ENCODE measurements around the gene CSNK1D. TPM values are rescaled to one million over a fixed set of nuclear protein-coding genes. Genes with fewer than 3 reads are reported as not detected.
A peak's percentile ranks its signal among the peaks of the same experiment; 100 is the strongest.

The CSNK1D gene
- total RNA-seq, 1 experiment from 2014 or later = 234 TPM

DNA sequence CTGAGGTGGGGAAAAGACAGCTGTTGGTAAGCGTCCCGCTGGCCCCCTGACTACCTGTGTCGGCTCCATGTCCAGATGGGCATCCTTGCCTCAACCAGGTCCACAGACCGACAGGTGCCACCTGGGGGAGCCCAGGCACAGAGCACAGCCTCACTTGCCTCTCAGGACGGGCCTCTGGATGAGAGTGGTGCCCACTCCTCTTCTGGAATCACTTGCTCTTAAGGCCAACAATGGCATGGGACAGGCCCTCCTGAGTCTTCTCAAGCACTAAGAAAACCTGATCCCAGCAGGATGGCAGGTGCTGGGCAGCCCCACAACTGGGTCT is 27.5 kb downstream of the CSNK1D start:
- Histone ChIP-seq H3K9me3 (ENCODE audit: control insufficient read depth, insufficient read depth, low read depth, low read length) (no peaks in the 10 kb centered on the region), H3K27ac (ENCODE audit: low read length) (peak overlapping the region; percentile 86), H3K4me1 (ENCODE audit: control insufficient read depth, insufficient read depth, low read length) (peaks cover 63% of the 10 kb centered on the region), H3K4me3 (ENCODE audit: low read depth in 2 of 2, low read length in 2 of 2) (no peak overlapping the region), H3K27me3 (ENCODE audit: control insufficient read depth, insufficient read depth, low read length) (no peaks in the 10 kb centered on the region), H3K36me3 (ENCODE audit: control insufficient read depth, insufficient read depth, low read length) (peaks cover 4% of the 10 kb centered on the region; the same call in 1 of the 2 replicates)
- POLR2A ChIA-PET = no interaction called here
- in situ Hi-C loops (cut with HindIII; ENCODE audit: low pct_unique_long_range_greater_than_20kb, low sequenced_read_pairs) (no loop called here), intact Hi-C loops (cut with micrococcal nuclease; ENCODE audit: unreplicated experiment) (no loop called here)
- TF ChIP-seq POLR2AphosphoS5 (IDR thresholded peaks at IDR 0.05; ENCODE audit: low read depth, low read length) (no peak), TCF7L2 (IDR thresholded peaks at IDR 0.05; ENCODE audit: low read depth, low read length) (no peak), SIN3A (IDR thresholded peaks at IDR 0.05; ENCODE audit: borderline replicate concordance, insufficient read depth, low read depth, low read length) (no peak)
- TF ChIP-seq, protein P1, sequence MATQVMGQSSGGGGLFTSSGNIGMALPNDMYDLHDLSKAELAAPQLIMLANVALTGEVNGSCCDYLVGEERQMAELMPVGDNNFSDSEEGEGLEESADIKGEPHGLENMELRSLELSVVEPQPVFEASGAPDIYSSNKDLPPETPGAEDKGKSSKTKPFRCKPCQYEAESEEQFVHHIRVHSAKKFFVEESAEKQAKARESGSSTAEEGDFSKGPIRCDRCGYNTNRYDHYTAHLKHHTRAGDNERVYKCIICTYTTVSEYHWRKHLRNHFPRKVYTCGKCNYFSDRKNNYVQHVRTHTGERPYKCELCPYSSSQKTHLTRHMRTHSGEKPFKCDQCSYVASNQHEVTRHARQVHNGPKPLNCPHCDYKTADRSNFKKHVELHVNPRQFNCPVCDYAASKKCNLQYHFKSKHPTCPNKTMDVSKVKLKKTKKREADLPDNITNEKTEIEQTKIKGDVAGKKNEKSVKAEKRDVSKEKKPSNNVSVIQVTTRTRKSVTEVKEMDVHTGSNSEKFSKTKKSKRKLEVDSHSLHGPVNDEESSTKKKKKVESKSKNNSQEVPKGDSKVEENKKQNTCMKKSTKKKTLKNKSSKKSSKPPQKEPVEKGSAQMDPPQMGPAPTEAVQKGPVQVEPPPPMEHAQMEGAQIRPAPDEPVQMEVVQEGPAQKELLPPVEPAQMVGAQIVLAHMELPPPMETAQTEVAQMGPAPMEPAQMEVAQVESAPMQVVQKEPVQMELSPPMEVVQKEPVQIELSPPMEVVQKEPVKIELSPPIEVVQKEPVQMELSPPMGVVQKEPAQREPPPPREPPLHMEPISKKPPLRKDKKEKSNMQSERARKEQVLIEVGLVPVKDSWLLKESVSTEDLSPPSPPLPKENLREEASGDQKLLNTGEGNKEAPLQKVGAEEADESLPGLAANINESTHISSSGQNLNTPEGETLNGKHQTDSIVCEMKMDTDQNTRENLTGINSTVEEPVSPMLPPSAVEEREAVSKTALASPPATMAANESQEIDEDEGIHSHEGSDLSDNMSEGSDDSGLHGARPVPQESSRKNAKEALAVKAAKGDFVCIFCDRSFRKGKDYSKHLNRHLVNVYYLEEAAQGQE (IDR thresholded peaks at IDR 0.05; ENCODE audit: insufficient read depth in 1 of 2, low read depth in 2 of 2, low read length in 1 of 2) = no peak
- TF ChIP-seq, protein P2, sequence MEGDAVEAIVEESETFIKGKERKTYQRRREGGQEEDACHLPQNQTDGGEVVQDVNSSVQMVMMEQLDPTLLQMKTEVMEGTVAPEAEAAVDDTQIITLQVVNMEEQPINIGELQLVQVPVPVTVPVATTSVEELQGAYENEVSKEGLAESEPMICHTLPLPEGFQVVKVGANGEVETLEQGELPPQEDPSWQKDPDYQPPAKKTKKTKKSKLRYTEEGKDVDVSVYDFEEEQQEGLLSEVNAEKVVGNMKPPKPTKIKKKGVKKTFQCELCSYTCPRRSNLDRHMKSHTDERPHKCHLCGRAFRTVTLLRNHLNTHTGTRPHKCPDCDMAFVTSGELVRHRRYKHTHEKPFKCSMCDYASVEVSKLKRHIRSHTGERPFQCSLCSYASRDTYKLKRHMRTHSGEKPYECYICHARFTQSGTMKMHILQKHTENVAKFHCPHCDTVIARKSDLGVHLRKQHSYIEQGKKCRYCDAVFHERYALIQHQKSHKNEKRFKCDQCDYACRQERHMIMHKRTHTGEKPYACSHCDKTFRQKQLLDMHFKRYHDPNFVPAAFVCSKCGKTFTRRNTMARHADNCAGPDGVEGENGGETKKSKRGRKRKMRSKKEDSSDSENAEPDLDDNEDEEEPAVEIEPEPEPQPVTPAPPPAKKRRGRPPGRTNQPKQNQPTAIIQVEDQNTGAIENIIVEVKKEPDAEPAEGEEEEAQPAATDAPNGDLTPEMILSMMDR (IDR thresholded peaks at IDR 0.05) = no peak
- ATAC-seq (no peak), DNase-seq (ENCODE audit: low read depth, low spot score) (no peak)
- CTCF ChIA-PET = no interaction called here
- no TSS peak for BruUV-seq (replicated peaks)

DNA sequence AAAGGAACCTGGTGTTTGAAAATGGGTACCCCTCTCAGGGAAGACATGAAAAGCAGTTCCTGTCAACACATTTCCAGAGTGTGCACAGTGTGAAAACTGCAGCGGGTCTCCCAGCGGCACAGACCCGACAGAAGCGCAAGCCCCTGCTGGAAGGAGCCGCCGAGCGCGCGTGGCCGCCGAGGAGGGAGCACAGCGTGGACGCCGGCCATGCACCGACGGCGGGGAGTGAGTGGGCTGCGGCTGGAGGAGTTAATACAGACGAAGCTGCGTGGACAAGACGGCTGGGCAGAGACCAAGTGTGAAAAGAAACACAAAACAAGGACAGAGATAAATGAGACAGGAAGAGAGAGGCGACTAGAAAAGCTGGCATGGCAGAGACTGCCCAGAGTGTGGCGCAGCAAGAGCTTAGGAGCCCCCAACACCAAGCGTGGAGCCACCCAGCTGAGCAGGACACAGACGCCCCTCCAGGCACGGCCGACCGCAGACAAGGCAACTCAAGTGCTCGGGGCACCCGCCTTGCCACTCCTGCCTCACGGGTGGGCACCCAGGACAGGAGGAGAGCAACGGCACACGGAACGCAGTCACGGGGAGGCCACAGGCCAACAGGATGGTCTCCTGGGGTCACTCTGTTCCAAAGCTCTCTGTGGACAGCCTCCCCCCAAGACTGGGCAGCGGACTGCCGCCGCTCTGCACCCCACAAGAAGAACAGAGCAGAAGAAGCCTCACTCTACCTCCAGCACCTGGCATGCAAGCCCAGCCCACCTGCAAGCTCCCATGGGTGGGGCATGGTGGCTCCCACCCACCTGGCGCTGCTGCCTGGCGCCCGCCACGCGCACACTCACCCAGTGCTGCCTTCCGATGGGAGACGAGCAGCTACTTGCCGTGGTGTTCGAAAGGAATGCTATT is 28.1 kb downstream of the CSNK1D start:
- ChIA-PET POLR2A (interaction anchor here (0.6 kb wide), 1 partner anchor 96 kb away, joined by 17 read pairs; no protein-coding TSS in a partner anchor), CTCF (no interaction called here)
- in situ Hi-C loops (cut with HindIII; ENCODE audit: low pct_unique_long_range_greater_than_20kb, low sequenced_read_pairs) = no loop called here
- DNase-seq (ENCODE audit: low read depth, low spot score) (no peak), ATAC-seq (no peak)
- BruUV-seq (replicated peaks) = no TSS peak
- H3K27ac ChIP-seq (ENCODE audit: low read length) = peak overlapping the region; percentile 95; the same call in 1 of the 2 replicates
- no peaks in the 10 kb centered on the region for H3K27me3 ChIP-seq (ENCODE audit: control insufficient read depth, insufficient read depth, low read length)
- H3K36me3 ChIP-seq (ENCODE audit: control insufficient read depth, insufficient read depth, low read length) = no peaks in the 10 kb centered on the region; the same call in 1 of the 2 replicates
- no peak overlapping the region for H3K4me3 ChIP-seq (ENCODE audit: low read depth in 2 of 2, low read length in 2 of 2)
- H3K9me3 ChIP-seq (ENCODE audit: control insufficient read depth, insufficient read depth, low read depth, low read length) = no peaks in the 10 kb centered on the region
- TF ChIP-seq, protein P1 (IDR thresholded peaks at IDR 0.05; ENCODE audit: insufficient read depth in 1 of 2, low read depth in 2 of 2, low read length in 1 of 2) = no peak
- TF ChIP-seq SIN3A (IDR thresholded peaks at IDR 0.05; ENCODE audit: borderline replicate concordance, insufficient read depth, low read depth, low read length) (no peak), POLR2AphosphoS5 (IDR thresholded peaks at IDR 0.05; ENCODE audit: low read depth, low read length) (peak; percentile 16; the same call in 1 of the 2 replicates), TCF7L2 (IDR thresholded peaks at IDR 0.05; ENCODE audit: low read depth, low read length) (no peak)
- H3K4me1 ChIP-seq (ENCODE audit: control insufficient read depth, insufficient read depth, low read length) = peaks cover 69% of the 10 kb centered on the region
- intact Hi-C loops (cut with micrococcal nuclease; ENCODE audit: unreplicated experiment) = no loop called here

Data from Panc1 (cell line).